IMR-90 (cell line): Measurements from ENCODE around the gene ZNF692. TPM values are rescaled to one million over a fixed set of nuclear protein-coding genes. Genes with fewer than 3 reads are reported as not detected.

Source experiments
- ATAC-seq: fragments of 200-7000 bp; cut with Tn5 transposase; 2 replicates; pipeline ENCODE4 v1.9.1; 2020; ENCODE audit warnings: low read depth, mild to moderate bottlenecking, moderate library complexity
- BruUV-seq: library from RNA; stranded (reverse); fragments of 400-500 nt; replicated peaks from 2 replicates; lab custom pipeline; 2021; lab: Mats Ljungman, UMichigan
- CTCF ChIA-PET: fragments of 300-600 bp; formaldehyde crosslinking; extraction: SDS; loops from one replicate; lab custom pipeline; 2021; ENCODE audit warnings: antibody characterized with exemption; lab: Yijun Ruan, JAX
- POLR2A ChIA-PET: fragments of 300-600 bp; sonication (Branson Sonifier 250); formaldehyde crosslinking; loops from one replicate; lab custom pipeline; 2022; ENCODE audit warnings: antibody characterized with exemption; ENCODE audit not compliant: unreplicated experiment; lab: Charles Lee
- DNase-seq: peaks from one replicate; pipeline ENCODE4 v3.0.0; 2013
- H2AFZ ChIP-seq: replicated peaks from 2 replicates; pipeline ENCODE3; 2013; ENCODE audit warnings: low read length, mild to moderate bottlenecking; ENCODE audit not compliant: poor library complexity
- H2AK5ac ChIP-seq: 2 replicates; pipeline ENCODE4 v1.6.1; 2013; ENCODE audit warnings: low read depth, low read length, inconsistent platforms
- H2AK9ac ChIP-seq: replicated peaks from 2 replicates; pipeline ENCODE3; 2013; ENCODE audit warnings: mild to moderate bottlenecking, low read depth, low read length, moderate library complexity; ENCODE audit not compliant: poor library complexity
- H2BK120ac ChIP-seq: 2 replicates; pipeline ENCODE4 v1.6.1; 2013; ENCODE audit warnings: low read depth, low read length, inconsistent platforms
- H2BK15ac ChIP-seq: 3 replicates; pipeline ENCODE4 v1.6.1; 2013; ENCODE audit warnings: low read depth, low read length, inconsistent platforms
- H2BK20ac ChIP-seq: 2 replicates; pipeline ENCODE4 v1.6.1; 2013; ENCODE audit warnings: low read depth, mild to moderate bottlenecking, inconsistent platforms, low read length, moderate library complexity
- H2BK5ac ChIP-seq: 2 replicates; pipeline ENCODE4 v1.6.1; 2013; ENCODE audit warnings: mild to moderate bottlenecking, low read depth, low read length, inconsistent platforms; ENCODE audit not compliant: poor library complexity, severe bottlenecking
- H3K14ac ChIP-seq: replicated peaks from 2 replicates; pipeline ENCODE4 v1.6.1; 2013; ENCODE audit warnings: low read depth, low read length, inconsistent platforms
- H3K18ac ChIP-seq: 2 replicates; pipeline ENCODE4 v1.6.1; 2013; ENCODE audit warnings: low read depth, low read length, control low read depth
- H3K23ac ChIP-seq: 2 replicates; pipeline ENCODE4 v1.6.1; 2013; ENCODE audit warnings: low read depth, low read length, inconsistent platforms
- H3K27ac ChIP-seq: 2 replicates; pipeline ENCODE4 v1.5.1; 2013; ENCODE audit warnings: mild to moderate bottlenecking, control low read depth, low read length; ENCODE audit not compliant: insufficient read depth
- H3K27me3 ChIP-seq: 2 replicates; pipeline ENCODE4 v1.6.1; 2013; ENCODE audit warnings: low read length; ENCODE audit not compliant: control insufficient read depth, insufficient read depth
- H3K36me3 ChIP-seq: 2 replicates; pipeline ENCODE4 v1.6.1; 2013; ENCODE audit warnings: low read length, mixed read lengths; ENCODE audit not compliant: control insufficient read depth, insufficient read depth
- H3K4ac ChIP-seq: 2 replicates; pipeline ENCODE4 v1.6.1; 2013; ENCODE audit warnings: low read depth, low read length, inconsistent platforms
- H3K4me1 ChIP-seq: 2 replicates; pipeline ENCODE4 v1.6.1; 2013; ENCODE audit warnings: low read length, mixed read lengths; ENCODE audit not compliant: control insufficient read depth, insufficient read depth
- H3K4me2 ChIP-seq: 2 replicates; pipeline ENCODE4 v1.6.1; 2013; ENCODE audit warnings: low read depth, mild to moderate bottlenecking, control low read depth, low read length, moderate library complexity
- H3K4me3 ChIP-seq: 2 replicates; pipeline ENCODE4 v1.5.1; 2013; ENCODE audit warnings: low read depth, mild to moderate bottlenecking, control low read depth, low read length, moderate library complexity; ENCODE audit not compliant: insufficient read depth
- H3K56ac ChIP-seq: 2 replicates; pipeline ENCODE4 v1.6.1; 2013; ENCODE audit warnings: low read length, inconsistent platforms; ENCODE audit not compliant: insufficient read depth; ENCODE audit errors: extremely low read depth
- H3K79me1 ChIP-seq, 2 experiments: 2 replicates each; pipeline ENCODE4 v1.6.1; 2013; ENCODE audit warnings: low read length in 2 of 2, inconsistent platforms in 1 of 2, low read depth in 1 of 2
- H3K9ac ChIP-seq: 2 replicates; pipeline ENCODE4 v1.6.1; 2013; ENCODE audit warnings: low read depth, low read length, control low read depth
- H3K9me1 ChIP-seq: 2 replicates; pipeline ENCODE4 v1.6.1; 2013; ENCODE audit warnings: low read length, inconsistent platforms; ENCODE audit not compliant: insufficient read depth
- H3K9me3 ChIP-seq: 2 replicates; pipeline ENCODE4 v1.6.1; 2013; ENCODE audit warnings: low read length; ENCODE audit not compliant: control insufficient read depth, insufficient read depth
- H4K20me1 ChIP-seq: 2 replicates; pipeline ENCODE4 v1.6.1; 2013; ENCODE audit warnings: low read length, inconsistent platforms; ENCODE audit not compliant: insufficient read depth
- H4K5ac ChIP-seq: 2 replicates; pipeline ENCODE4 v1.6.1; 2013; ENCODE audit warnings: mild to moderate bottlenecking, low read depth, low read length, control low read depth
- H4K8ac ChIP-seq, 2 experiments: 2 replicates each; pipeline ENCODE4 v1.6.1; 2013; ENCODE audit warnings: low read depth in 2 of 2, low read length in 2 of 2, control low read depth in 1 of 2, inconsistent platforms in 1 of 2
- H4K91ac ChIP-seq: 2 replicates; pipeline ENCODE4 v1.6.1; 2013; ENCODE audit warnings: low read depth, low read length, inconsistent platforms; ENCODE audit not compliant: insufficient read depth
- BHLHE40 ChIP-seq: fragments of 150-350 bp; IDR thresholded peaks from 2 replicates; pipeline ENCODE4 v1.6.1; 2016; ENCODE audit warnings: mild to moderate bottlenecking, low read depth, low read length
- CEBPB ChIP-seq: IDR thresholded peaks from 2 replicates; pipeline ENCODE4 v1.6.1; 2012; ENCODE audit warnings: low read depth, low read length, improper control_type of control experiment
- CHD1 ChIP-seq: IDR thresholded peaks from 2 replicates; pipeline ENCODE4 v1.6.1; 2012; ENCODE audit warnings: low read depth, low read length, improper control_type of control experiment
- FOS ChIP-seq: fragments of 150-350 bp; IDR thresholded peaks from 2 replicates; pipeline ENCODE4 v1.6.1; 2016; ENCODE audit warnings: low read depth, low read length
- MAZ ChIP-seq: IDR thresholded peaks from 2 replicates; pipeline ENCODE4 v1.6.1; 2012; ENCODE audit warnings: low read depth, mild to moderate bottlenecking, low read length, improper control_type of control experiment, moderate library complexity, borderline replicate concordance
- MXI1 ChIP-seq: IDR thresholded peaks from 2 replicates; pipeline ENCODE4 v1.6.1; 2012; ENCODE audit warnings: low read depth, mild to moderate bottlenecking, low read length, moderate library complexity, borderline replicate concordance
- NFE2L2 ChIP-seq: fragments of 150-350 bp; IDR thresholded peaks from 2 replicates; pipeline ENCODE4 v1.6.1; 2016; ENCODE audit warnings: low read depth, mild to moderate bottlenecking, low read length
- POLR2A ChIP-seq: IDR thresholded peaks from 2 replicates; pipeline ENCODE4 v1.6.1; 2012; ENCODE audit warnings: mild to moderate bottlenecking, low read depth, low read length
- RAD21 ChIP-seq: IDR thresholded peaks from 2 replicates; pipeline ENCODE4 v1.6.1; 2012; ENCODE audit warnings: low read length, improper control_type of control experiment
- RCOR1 ChIP-seq: IDR thresholded peaks from 2 replicates; pipeline ENCODE4 v1.6.1; 2012; ENCODE audit warnings: mild to moderate bottlenecking, low read length, improper control_type of control experiment; ENCODE audit not compliant: insufficient replicate concordance
- RFX5 ChIP-seq: IDR thresholded peaks from 2 replicates; pipeline ENCODE4 v1.8.0; 2012; ENCODE audit warnings: low read depth, mild to moderate bottlenecking, low read length, moderate library complexity
- SMC3 ChIP-seq: fragments of 150-350 bp; IDR thresholded peaks from 2 replicates; pipeline ENCODE4 v1.6.1; 2016; ENCODE audit warnings: low read depth, mild to moderate bottlenecking, antibody characterized with exemption, low read length, moderate library complexity
- WGBS, 2 experiments: methylation state at CpG; one replicate each; pipeline versions ENCODE4 v1.1.5 to v1.1.7; 2013; ENCODE audit warnings: missing lambda C conversion rate in 2 of 2; ENCODE audit not compliant: insufficient read length in 1 of 2; ENCODE audit errors: extremely low coverage in 2 of 2; 5-methylcytosine and 5-hydroxymethylcytosine counted together
- dilution Hi-C: fragments of 300-500 bp; cut with HindIII; formaldehyde crosslinking; loops from one replicate; pipeline ENCODE4 v1.14.3; 2018; ENCODE audit warnings: low sequenced_read_pairs; ENCODE audit not compliant: unreplicated experiment
- in situ Hi-C: fragments of 300-500 bp; cut with MboI; formaldehyde crosslinking; loops from 3 replicates; pipeline ENCODE4 v1.14.3; 2019; ENCODE audit warnings: low sequenced_read_pairs, inconsistent platforms, mixed read lengths
- intact Hi-C: fragments of 100-400 bp; cut with micrococcal nuclease; formaldehyde crosslinking; loops from 2 replicates; pipeline ENCODE4 v1.10.0; 2022
- polyA plus RNA-seq, 3 experiments: library from polyadenylated mRNA; depleted of rRNA; stranded (reverse); fragments of >200 nt; gene quantifications; 2 replicates each; pipeline ENCODE4 v1.2.3, GENCODE V29; 2012; ENCODE audit warnings: low replicate concordance in 1 of 3
- total RNA-seq: library from RNA; depleted of rRNA; stranded (reverse); fragments of >200 nt; gene quantifications from 2 replicates; pipeline ENCODE4 v1.2.3, GENCODE V29; 2012
- TF ChIP-seq, protein P1 (sequence below): fragments of 150-350 bp; IDR thresholded peaks from 2 replicates; pipeline ENCODE4 v1.6.1; 2017; ENCODE audit warnings: mild to moderate bottlenecking, antibody characterized with exemption, low read length, low read depth
- TF ChIP-seq, protein P2 (sequence below): fragments of 150-350 bp; IDR thresholded peaks from 2 replicates; pipeline ENCODE4 v1.6.1; 2016; ENCODE audit warnings: low read depth, mild to moderate bottlenecking, low read length, moderate library complexity, borderline replicate concordance

ZNF692 gene
- total and polyA plus RNA-seq, 2 of the 4 experiments (the other 2 are of a cell fraction) = 7.3 to 50.4 TPM

DNA sequence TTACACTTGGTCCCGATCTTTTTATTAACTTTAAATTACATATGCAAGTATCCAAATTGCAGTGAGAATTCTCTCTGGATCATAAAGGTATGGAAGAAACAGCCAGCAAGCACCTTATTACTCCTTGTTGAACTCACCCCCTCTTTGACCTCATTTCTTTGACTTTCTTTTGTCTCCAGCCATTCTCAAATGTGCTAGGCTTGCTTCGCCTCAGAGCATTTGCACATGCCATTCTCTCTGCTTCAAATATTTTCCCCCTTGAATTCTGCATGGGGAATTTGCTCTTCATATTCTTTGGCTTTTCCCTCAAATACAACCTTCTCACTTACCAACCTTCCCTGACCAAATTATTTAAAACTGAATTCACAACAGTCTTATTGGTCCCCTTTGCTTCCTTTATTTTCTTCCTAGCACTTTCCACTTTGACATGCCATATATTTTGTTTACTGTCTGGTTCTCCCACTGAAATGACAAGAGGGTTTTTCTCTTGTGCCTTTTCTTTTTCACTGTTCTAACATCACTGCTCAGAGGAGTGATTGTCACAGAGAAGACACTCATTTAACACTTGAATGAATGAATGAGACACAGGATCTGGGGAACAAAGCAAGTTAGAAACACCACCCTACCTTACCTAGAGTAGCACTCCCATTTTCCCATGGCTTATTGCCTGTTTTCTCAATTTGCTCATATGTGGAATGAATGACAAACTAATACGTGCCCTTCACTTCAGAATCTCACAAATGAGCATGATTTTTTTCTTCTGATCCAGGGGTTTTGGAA is 45.7 kb upstream of the ZNF692 start:
- no peak overlapping the region for H4K91ac ChIP-seq
- POLR2A ChIA-PET = no interaction called here
- no peak for DNase-seq

More for the DNA sequence above, 45.7 kb upstream of the ZNF692 start:
- Histone ChIP-seq H3K23ac (no peak overlapping the region), H3K79me1 (peaks cover 10 to 27% of the 10 kb centered on the region in 2 experiments), H3K9ac (no peak overlapping the region), H3K27me3 (no peaks in the 10 kb centered on the region; the same call in 1 of the 2 replicates), H3K4ac (no peak overlapping the region), H4K5ac (no peak overlapping the region; the same call in 1 of the 2 replicates), H2BK15ac (no peak overlapping the region), H3K4me1 (no peaks in the 10 kb centered on the region), H4K20me1 (no peaks in the 10 kb centered on the region), H3K14ac (no peak overlapping the region), H3K9me1 (no peaks in the 10 kb centered on the region), H3K27ac (no peak overlapping the region), H2AFZ (no peak overlapping the region), H2BK120ac (no peak overlapping the region), H2AK9ac (no peak overlapping the region), H3K56ac (no peak overlapping the region), H3K36me3 (no peaks in the 10 kb centered on the region), H2AK5ac (no peak overlapping the region), H3K9me3 (no peaks in the 10 kb centered on the region), H4K8ac (no peak overlapping the region), H2BK20ac (no peak overlapping the region), H3K4me3 (no peak overlapping the region), H3K4me2 (no peak overlapping the region), H2BK5ac (no peak overlapping the region), H3K18ac (no peak overlapping the region)
- no peak for ATAC-seq
- CTCF ChIA-PET = no interaction called here
- TF ChIP-seq CEBPB (no peak), CHD1 (no peak), RCOR1 (no peak), NFE2L2 (no peak), MXI1 (no peak), SMC3 (no peak), POLR2A (no peak), FOS (no peak), RFX5 (no peak), RAD21 (no peak), MAZ (no peak), BHLHE40 (no peak)
- TF ChIP-seq, protein P1, sequence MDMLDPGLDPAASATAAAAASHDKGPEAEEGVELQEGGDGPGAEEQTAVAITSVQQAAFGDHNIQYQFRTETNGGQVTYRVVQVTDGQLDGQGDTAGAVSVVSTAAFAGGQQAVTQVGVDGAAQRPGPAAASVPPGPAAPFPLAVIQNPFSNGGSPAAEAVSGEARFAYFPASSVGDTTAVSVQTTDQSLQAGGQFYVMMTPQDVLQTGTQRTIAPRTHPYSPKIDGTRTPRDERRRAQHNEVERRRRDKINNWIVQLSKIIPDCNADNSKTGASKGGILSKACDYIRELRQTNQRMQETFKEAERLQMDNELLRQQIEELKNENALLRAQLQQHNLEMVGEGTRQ = no peak
- TF ChIP-seq, protein P2, sequence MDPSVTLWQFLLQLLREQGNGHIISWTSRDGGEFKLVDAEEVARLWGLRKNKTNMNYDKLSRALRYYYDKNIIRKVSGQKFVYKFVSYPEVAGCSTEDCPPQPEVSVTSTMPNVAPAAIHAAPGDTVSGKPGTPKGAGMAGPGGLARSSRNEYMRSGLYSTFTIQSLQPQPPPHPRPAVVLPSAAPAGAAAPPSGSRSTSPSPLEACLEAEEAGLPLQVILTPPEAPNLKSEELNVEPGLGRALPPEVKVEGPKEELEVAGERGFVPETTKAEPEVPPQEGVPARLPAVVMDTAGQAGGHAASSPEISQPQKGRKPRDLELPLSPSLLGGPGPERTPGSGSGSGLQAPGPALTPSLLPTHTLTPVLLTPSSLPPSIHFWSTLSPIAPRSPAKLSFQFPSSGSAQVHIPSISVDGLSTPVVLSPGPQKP = no peak
- in situ Hi-C loops = no loop called here
- no CpG with 5 or more reads among the region's 3 CpGs for WGBS, 2 experiments
- intact Hi-C loops = no loop called here
- dilution Hi-C loops = no loop called here
- BruUV-seq = no TSS peak
